ENCODE data around the gene ZFP42. TPM values are rescaled to one million over a fixed set of nuclear protein-coding genes. Genes with fewer than 3 reads are reported as not detected.

ZFP42 gene
- total and polyA plus RNA-seq, 2 of the 8 experiments (the other 6 are each of a cell fraction or from before 2014, with no cell fraction given): 69.4 to 188 TPM

- TF ChIP-seq CHD7 (IDR thresholded peaks at IDR 0.05; ENCODE audit: insufficient replicate concordance, low read length) (peak; percentile 73), EP300 (IDR thresholded peaks at IDR 0.05; ENCODE audit: borderline replicate concordance in 1 of 2, low read depth in 2 of 2, low read length in 2 of 2) (peak in 1 of 2 experiments; percentile 35; a peak in 1 of 3 replicates), E2F6 (IDR thresholded peaks at IDR 0.05) (0 out of 2 replicates have a peak, but pooled peaks have one; percentile 6)
These were observed 36.6 kb downstream of the ZFP42 start (continued) for GRCh38 chr4:188032170-188032569.
